Vagina (tissue), 2 donors: ENCODE data around the gene ATG5.

ENCODE experiments used
- CTCF ChIP-seq, 3 experiments: fragments of 450-650 bp in 2 of 3; fragments of 200-600 bp in 1 of 3; sonication (generic) in 1 of 3; IDR thresholded peaks; one replicate each; pipeline ENCODE4 v1.5.1; 2017 to 2019; ENCODE audit warnings: antibody characterized with exemption in 3 of 3, mild to moderate bottlenecking in 2 of 3, moderate library complexity in 2 of 3
- POLR2A ChIP-seq, 2 donors: fragments of 450-650 bp; IDR thresholded peaks; one replicate each; pipeline ENCODE4 v1.6.1; 2017; ENCODE audit warnings: antibody characterized with exemption in 2 of 2, mild to moderate bottlenecking in 2 of 2, moderate library complexity in 2 of 2

- no peak for TF ChIP-seq CTCF (IDR thresholded peaks at IDR 0.05)
- no peak for TF ChIP-seq POLR2A (IDR thresholded peaks at IDR 0.05)
These were observed 120.6 kb downstream of the ATG5 start for GRCh38 chr6:106204961-106205360.
